ENCODE measurements around the gene PSMF1. TPM values are rescaled to one million over a fixed set of nuclear protein-coding genes. Genes with fewer than 3 reads are reported as not detected.
A peak's percentile ranks its signal among the peaks of the same experiment; 100 is the strongest.

PSMF1 gene
- total and polyA plus RNA-seq, 2 of the 13 experiments (the other 11 are each of a cell fraction or from before 2014, with no cell fraction given) = 82.5 to 86.0 TPM

- TF ChIP-seq NFKB2 (CRISPR knock-in tag; IDR thresholded peaks at IDR 0.05; ENCODE audit: borderline replicate concordance) (no peak), PATZ1 (CRISPR knock-in tag; IDR thresholded peaks at IDR 0.05) (peak; percentile 31; the same call in 1 of the 2 replicates), CENPBD1 (CRISPR knock-in tag; IDR thresholded peaks at IDR 0.05; ENCODE audit: borderline replicate concordance, low read depth) (0 out of 2 replicates have a peak, but pooled peaks have one; percentile 55), SOX5 (CRISPR knock-in tag; IDR thresholded peaks at IDR 0.05; ENCODE audit: borderline replicate concordance) (no peak), ZNF766 (CRISPR knock-in tag; IDR thresholded peaks at IDR 0.05; ENCODE audit: borderline replicate concordance) (0 out of 2 replicates have a peak, but pooled peaks have one; percentile 36), NFIB (CRISPR knock-in tag; IDR thresholded peaks at IDR 0.05; ENCODE audit: borderline replicate concordance) (no peak), ZNF180 (CRISPR knock-in tag; IDR thresholded peaks at IDR 0.05; ENCODE audit: borderline replicate concordance, low read depth) (no peak), CBX2 (IDR thresholded peaks at IDR 0.05; ENCODE audit: low read depth, low read length) (no peak), CBX2 (CRISPR knock-in tag; IDR thresholded peaks at IDR 0.05; ENCODE audit: low read depth) (no peak), HMGXB3 (CRISPR knock-in tag; IDR thresholded peaks at IDR 0.05; ENCODE audit: borderline replicate concordance) (peak; percentile 67; the same call in 1 of the 2 replicates), REXO4 (CRISPR knock-in tag; IDR thresholded peaks at IDR 0.05; ENCODE audit: borderline replicate concordance) (no peak), TSC22D2 (CRISPR knock-in tag; IDR thresholded peaks at IDR 0.05; ENCODE audit: borderline replicate concordance) (0 out of 2 replicates have a peak, but pooled peaks have one; percentile 41), ZNF891 (CRISPR knock-in tag; IDR thresholded peaks at IDR 0.05) (no peak; the same call in 1 of the 2 replicates), THAP8 (CRISPR knock-in tag; IDR thresholded peaks at IDR 0.05; ENCODE audit: borderline replicate concordance) (no peak), BCLAF1 (IDR thresholded peaks at IDR 0.05) (no peak), RFXANK (CRISPR knock-in tag; IDR thresholded peaks at IDR 0.05) (no peak), ZNF839 (CRISPR knock-in tag; IDR thresholded peaks at IDR 0.05; ENCODE audit: borderline replicate concordance) (no peak), ZNF616 (CRISPR knock-in tag; IDR thresholded peaks at IDR 0.05; ENCODE audit: low read depth) (no peak), ZNF3 (CRISPR knock-in tag; IDR thresholded peaks at IDR 0.05) (no peak)
Measured at GRCh38 chr20:1212607-1213396, 94.4 kb downstream of the PSMF1 start (continued).
